HUES6 (cell line): ENCODE results near the gene PRXL2B.

Source experiments
- H3K27ac ChIP-seq: 2 replicates; pipeline ENCODE4 v1.7.0; 2013; ENCODE audit warnings: low read depth, mild to moderate bottlenecking, low read length, inconsistent platforms
- H3K27me3 ChIP-seq: 2 replicates; pipeline ENCODE4 v1.6.1; 2013; ENCODE audit warnings: low read length; ENCODE audit not compliant: control insufficient read depth, insufficient read depth
- H3K36me3 ChIP-seq: 2 replicates; pipeline ENCODE4 v1.6.1; 2013; ENCODE audit warnings: low read length; ENCODE audit not compliant: control insufficient read depth, insufficient read depth
- H3K4me1 ChIP-seq: 2 replicates; pipeline ENCODE4 v1.6.1; 2013; ENCODE audit warnings: low read length; ENCODE audit not compliant: control insufficient read depth, insufficient read depth
- H3K4me3 ChIP-seq: 2 replicates; pipeline ENCODE4 v1.5.1; 2013; ENCODE audit warnings: low read depth, low read length
- H3K9ac ChIP-seq: one replicate; pipeline ENCODE4 v1.6.1; 2013; ENCODE audit warnings: mild to moderate bottlenecking, low read length
- H3K9me3 ChIP-seq: 2 replicates; pipeline ENCODE4 v1.6.1; 2013; ENCODE audit warnings: low read depth, low read length; ENCODE audit not compliant: control insufficient read depth, insufficient read depth

Gene PRXL2B

DNA sequence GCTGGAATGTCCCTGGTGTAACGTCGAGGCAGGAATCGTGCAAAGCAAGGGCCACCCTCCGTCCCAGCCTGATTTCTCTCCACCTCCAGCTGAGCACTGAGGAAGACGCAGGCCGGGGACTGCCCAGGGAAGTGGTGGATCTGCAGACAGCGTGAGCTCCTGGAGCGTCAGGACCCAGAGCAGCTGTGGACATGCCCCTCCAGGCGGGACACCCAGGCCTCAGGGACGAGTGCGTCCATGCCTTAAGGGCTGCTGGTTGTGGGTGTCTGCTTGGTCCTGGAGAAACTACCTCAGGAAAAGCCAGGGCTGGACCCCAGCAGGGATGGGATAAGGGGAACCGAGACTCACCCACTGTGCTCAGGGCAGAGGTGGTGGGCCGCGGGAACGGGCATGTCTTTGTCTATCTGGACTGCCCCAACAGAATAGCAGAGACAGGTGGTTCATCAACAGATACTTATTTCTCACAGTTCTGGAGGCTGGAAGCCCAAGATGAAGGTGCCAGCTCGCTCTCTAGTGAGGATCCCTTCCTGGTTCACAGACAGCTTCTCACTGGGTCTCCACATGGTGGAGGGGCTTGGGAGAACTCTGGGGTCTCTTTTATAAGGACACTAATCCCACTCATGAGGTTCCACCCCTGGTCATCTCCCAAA is 52.0 kb downstream of the PRXL2B start:
- H3K9me3 ChIP-seq: peaks cover 11% of the 10 kb centered on the region; the same call in 1 of the 2 replicates
- H3K9ac ChIP-seq: no peak overlapping the region

GRCh38 chr1:2639203-2639602 is 52.6 kb downstream of the PRXL2B start:
- H3K9me3 ChIP-seq: peaks cover 11% of the 10 kb centered on the region; the same call in 1 of the 2 replicates
- no peak overlapping the region for H3K9ac ChIP-seq
- no peaks in the 10 kb centered on the region for H3K36me3 ChIP-seq
- H3K4me3 ChIP-seq: no peak overlapping the region
- H3K4me1 ChIP-seq: peaks cover 10% of the 10 kb centered on the region
- no peak overlapping the region for H3K27ac ChIP-seq
- H3K27me3 ChIP-seq: peaks cover 47% of the 10 kb centered on the region

More for the DNA sequence above, 52.0 kb downstream of the PRXL2B start:
- Histone ChIP-seq H3K27ac (no peak overlapping the region), H3K36me3 (no peaks in the 10 kb centered on the region), H3K27me3 (peaks cover 40% of the 10 kb centered on the region), H3K4me3 (no peak overlapping the region), H3K4me1 (peaks cover 10% of the 10 kb centered on the region)

- Histone ChIP-seq H3K4me3 (no peak overlapping the region), H3K9ac (no peak overlapping the region), H3K27me3 (peaks cover 53% of the 10 kb centered on the region), H3K27ac (no peak overlapping the region), H3K9me3 (peaks cover 11% of the 10 kb centered on the region; the same call in 1 of the 2 replicates), H3K4me1 (peaks cover 10% of the 10 kb centered on the region), H3K36me3 (no peaks in the 10 kb centered on the region)
These were observed 53.3 kb downstream of the PRXL2B start for GRCh38 chr1:2639607-2640521.

DNA sequence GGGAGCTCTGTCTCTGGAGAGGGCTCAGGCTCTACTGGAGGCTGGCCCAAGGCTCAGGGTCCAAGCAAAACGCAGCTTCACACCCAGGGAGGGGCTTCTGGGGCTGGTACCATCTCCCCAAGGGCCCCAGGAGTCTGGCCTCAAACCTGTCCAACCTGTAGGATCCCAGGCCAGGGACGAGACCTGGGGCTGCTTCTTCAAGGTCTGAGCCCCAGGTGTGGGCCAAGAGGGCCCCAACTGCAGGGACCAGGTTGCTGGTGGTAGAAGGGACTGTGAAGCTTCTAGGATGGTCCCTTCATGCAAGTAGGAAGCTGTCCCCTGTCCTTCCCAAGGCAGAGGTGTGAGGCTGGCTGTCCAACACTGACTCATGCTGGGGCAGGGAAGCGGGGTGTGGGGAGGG is 54.0 kb downstream of the PRXL2B start:
- H3K9me3 ChIP-seq: peaks cover 12% of the 10 kb centered on the region; the same call in 1 of the 2 replicates
- H3K36me3 ChIP-seq: no peaks in the 10 kb centered on the region
- H3K9ac ChIP-seq: no peak overlapping the region
- peaks cover 55% of the 10 kb centered on the region for H3K27me3 ChIP-seq
- H3K4me1 ChIP-seq: peaks cover 10% of the 10 kb centered on the region
- no peak overlapping the region for H3K4me3 ChIP-seq
- H3K27ac ChIP-seq: no peak overlapping the region
